Loucy (cell line): ENCODE data around the gene DZIP1L.

Experiments used
- CTCF ChIP-seq: fragments of 200-600 bp; sonication (generic); conservative IDR thresholded peaks from 2 replicates; pipeline ENCODE4 v1.5.1; 2014; ENCODE audit warnings: mild to moderate bottlenecking, antibody characterized with exemption, low read length
- EZH2phosphoT487 ChIP-seq: fragments of 200-600 bp; IDR thresholded peaks from 2 replicates; pipeline ENCODE4 v1.6.1; 2018; ENCODE audit warnings: antibody characterized with exemption, mild to moderate bottlenecking, moderate library complexity, borderline replicate concordance

GRCh38 chr3:138165061-138165460 is 49.7 kb upstream of the DZIP1L start:
- TF ChIP-seq CTCF (no peak), EZH2phosphoT487 (no peak)
